ENCODE measurements around the gene HRNR.

HRNR gene

DNA sequence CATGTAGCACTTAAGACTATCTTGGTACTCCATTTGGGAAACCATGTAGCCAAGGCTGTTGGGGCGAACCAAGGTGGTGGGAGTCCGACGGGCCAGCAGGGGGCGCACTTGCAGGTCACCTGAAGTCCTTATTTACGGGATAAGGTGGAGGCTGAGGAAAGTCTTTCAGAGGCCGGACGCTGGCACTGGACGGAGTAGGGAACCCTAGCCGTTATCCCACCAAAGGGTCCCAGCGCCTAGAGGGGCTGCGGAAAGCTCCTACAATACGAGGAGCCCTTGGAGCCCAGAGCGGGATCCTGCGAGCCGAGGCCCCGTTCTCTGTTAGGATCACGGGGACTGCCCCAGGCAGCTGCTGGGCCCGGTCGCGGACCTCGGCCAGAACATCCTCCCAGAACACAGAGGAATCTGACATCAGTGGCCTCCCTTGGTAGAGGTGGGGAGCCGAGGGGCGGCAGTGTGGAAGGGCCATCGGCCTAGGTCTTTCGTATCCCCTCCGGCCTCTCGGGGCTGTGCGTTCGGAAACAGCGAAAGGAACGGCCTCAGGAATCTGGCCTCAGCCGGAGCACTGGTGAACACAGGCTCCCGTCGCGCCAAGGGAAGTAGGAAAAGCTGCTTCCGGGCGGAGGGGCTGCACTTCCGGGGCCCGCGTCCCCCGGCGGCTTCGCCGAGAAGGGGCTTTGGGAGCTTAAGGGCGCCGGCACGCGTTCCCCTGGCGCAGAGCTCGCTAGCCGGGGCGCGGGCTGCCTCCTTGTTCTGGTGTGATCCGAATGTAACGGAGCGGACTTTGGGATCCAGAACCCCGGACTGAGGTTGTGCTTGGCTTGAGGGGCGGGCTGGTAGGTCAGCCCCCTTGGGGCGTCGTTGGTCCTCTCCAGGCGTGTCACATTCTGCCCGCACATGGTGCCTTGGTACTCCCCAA is 35.1 kb downstream of the HRNR start:
- FAIRE-seq, result no peak

DNA sequence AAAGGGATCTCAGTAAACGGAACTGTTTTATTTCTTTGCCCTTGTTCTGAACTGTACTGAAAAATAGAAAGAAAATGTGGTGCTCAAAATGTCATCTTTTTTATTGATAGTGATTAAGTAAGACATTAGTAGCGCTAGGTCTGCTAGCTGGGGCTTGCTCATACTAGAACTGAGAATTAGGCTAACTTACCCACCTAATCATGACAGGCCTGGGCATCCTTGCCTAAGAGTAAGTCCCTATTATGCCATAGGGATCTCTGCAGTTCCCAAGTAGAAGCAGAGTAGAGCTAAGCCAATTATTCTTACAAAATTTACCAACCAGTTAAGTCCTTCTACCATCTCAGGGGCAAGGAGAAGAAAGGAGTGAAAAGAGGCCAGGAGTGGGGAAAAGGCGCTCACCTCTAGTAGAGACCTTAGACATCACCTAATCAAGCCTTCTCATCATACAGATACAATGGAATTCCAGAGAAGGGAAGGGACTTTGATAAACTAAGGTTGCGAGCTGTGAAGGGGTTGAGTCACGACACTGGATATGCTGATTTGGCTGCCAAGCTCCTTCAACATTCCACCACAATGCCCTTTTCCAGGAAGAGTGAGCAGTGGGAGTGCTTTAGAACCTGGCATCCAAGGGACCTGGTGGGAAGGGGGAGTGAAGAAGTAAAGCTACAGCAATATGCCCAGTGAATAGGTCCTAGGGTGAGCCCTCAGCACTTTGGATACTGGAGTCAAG is 37.3 kb downstream of the HRNR start:
- FAIRE-seq, result no peak

DNA sequence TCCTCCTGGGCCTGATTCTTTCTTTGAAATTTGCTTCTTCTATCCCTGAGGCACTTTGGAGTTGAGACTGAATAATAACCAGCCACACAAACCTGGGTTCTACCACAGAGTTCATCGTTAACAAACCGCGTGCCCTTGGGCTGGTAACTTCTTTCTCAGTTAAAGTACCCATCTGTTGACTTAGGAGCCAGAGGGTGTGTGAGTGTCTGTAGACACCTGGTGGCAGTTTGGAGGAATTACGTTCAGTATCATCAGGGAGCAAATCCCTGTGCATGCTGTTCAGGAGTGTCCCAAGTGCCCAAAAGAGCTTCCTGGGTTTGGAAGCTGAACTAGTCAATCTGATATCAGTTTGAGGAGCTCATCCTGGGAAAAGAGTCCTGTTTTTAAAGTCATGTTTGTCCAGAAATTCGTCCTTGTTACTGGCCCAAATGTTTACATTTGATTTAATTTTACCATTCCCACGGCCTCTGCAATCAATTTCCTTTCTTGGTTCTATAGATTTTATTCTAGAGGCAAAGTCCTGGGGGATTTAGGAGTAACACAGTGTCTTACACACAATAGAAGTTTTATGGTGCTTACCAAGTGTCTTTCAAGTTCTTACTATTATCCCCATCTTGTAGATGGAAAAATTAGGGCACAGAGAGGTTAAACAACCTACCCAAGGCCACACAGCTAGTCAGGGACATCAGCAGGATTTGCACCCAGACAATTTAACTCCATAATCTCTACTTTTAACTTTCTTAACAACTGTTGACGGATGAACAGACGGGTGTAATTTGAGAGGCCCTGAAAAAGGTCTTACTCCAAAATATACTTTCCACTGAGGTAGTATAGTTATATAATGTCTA is 38.2 kb downstream of the HRNR start:
- peak; percentile 78 for FAIRE-seq

DNA sequence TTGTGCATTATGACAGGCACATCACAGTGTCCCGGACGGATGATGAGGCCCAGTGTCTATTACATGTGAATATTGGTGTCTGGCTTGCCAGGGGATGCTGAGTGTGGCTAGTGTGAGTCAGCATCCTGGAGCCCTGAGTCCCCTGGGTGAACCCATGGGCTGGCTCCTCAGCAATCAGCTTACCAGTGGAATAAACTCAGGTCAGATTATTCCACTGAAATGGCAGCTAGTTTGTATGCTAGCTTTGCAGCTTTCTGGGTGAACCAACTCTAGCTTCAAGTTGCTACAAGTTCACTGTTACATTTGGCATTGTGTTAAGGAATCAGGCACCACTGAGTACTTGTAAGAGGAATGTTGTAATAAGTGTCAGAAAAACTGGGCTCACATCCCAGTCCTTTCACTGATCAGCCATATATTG is 41.0 kb downstream of the HRNR start:
- no peak for FAIRE-seq

DNA sequence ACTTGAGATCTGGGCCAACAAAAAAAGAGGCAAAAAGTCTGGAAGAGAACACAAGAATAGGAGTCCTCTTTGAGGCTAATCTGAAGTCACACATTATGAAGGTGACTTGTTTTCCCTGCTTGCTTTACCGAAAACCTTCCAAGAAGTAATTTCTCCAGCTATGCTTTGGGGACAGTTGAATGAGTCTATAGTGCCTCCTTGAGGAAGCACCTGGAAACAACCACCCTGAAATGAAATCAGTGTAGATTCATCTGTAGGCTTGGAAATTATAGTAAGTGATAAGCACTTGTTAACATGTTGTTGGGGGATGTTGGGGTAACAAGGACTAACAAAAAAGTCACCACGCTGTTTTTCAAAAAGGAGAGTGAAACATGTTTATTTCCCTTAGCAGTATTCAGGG is 41.6 kb downstream of the HRNR start:
- peak; percentile 66 for FAIRE-seq

DNA sequence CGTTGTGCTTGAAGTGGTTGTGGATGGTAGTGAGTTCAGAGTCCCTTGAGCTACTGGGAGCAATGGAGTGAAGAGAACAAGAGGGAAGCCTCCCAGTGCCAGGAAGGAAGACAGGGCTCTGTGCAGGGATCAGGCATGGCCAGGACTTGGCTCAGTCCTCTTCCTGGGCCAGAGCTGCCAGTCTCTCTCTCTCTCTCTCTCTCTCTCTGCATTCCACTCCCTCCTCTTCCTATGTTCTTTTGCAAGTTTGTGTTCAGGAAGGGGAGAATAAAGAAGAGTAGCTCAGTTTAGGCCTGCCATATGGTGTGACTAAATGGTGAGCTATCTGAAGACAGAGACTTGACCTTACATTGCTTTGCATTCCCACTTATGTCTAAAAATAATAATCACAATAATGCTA is 44.4 kb downstream of the HRNR start:
- FAIRE-seq, result no peak

DNA sequence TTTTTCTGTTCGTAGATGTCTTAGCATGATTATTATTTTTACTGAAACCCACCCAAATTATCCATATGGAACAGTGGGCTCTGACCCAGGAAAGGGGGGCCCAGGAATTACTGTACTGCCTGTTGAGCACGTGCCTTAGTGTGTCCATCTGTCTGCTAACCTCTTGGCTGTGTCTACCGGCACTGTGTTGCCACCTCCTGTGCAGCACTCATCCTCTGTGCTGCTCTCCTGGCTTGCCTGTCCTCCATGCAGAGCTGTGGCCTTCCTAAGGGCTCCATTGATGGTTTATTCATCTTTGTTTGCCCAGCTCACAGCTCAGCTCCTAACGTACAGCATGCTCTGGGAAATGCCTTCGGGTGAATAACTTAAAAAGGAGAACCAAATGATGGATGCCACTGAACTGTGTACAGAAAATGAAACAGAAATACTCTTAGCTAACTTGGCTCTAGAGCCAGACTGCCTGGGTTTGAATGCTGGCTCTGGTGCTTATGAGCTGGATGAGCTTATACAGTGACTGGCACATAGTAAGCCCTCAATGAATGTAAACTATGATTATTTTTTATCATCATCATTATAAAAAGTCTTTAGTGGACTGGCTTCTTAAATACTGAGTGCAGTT is 53.6 kb downstream of the HRNR start:
- FAIRE-seq, result no peak

DNA sequence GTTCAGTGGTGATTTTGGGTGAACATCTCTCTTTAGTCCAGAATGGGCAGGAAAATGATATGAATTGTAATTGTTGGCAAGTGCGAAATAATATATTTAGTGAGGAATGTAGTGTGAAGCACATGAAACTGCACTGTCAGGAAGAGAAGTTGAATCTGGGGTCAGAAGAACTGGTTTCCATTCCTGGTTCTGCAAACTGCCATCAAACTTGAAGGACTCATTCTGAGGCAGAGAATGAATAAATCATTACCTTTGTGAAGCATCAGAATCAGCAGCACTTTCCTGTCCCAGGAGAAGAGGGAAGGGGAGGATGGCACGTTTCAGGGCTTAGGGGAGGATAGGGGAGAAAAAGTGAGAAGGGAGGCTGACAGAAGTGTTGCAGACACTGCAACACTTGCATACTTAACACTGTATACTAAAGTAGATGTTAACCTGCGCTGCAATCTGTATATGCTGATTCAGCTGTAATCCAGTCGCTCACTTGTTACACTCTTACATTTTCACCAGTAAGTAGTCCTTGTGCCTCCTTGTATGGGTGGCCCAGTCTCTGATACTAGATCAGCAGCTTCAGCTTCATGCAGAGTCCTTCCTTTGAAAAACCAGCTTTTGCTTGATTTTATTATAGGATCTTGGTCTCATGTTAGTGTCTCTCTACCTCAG is 54.5 kb downstream of the HRNR start:
- no peak for FAIRE-seq

DNA sequence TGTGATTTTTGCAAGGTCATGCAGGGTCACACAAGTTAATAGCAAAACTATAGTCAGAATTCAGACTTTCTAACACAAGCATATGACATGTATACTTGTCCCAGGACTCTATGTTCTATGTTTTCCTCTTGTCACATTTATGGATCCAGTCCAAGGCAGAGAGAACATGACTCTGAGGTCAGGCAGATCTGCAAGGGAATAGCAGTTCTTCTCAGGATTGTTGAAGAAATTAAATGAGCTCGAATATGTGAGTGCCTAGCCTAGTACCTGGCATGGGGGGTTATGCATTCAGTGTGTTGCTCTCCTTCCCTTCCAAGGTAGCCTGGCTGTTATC is 55.5 kb downstream of the HRNR start:
- no peak for FAIRE-seq

DNA sequence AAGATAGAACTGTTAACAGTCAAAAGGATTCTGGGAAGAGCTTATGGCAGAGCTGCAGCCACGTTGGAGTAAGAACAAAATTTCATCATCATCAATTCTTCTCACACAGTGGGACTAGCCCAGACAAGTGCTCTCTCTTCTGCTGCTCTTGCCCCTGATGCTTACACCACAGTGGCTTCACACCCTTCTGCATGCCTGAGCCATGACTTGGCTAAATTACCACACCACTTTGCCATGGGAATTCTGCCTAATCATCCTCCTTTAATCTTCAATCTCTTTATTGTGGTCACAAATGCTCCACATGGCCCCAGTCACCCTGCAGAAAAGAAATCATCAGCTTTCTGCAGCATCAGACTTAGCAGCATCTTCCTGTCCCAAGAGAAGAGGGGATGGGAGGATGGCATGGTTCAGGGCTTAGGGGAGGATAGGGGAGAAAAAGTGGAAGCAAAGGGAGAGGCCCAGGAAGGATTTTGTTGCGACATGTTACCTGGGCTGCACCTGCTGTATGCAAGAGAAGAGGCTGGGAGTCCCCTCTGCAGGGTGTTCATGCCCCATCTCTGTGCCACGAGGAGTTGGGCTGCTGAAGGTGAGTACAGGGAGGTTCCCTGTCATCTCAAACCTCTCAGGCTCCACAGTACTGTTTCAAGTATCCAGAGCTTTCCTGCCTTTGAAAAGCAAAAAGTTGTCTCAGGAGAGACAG is 56.0 kb downstream of the HRNR start:
- no peak for FAIRE-seq

DNA sequence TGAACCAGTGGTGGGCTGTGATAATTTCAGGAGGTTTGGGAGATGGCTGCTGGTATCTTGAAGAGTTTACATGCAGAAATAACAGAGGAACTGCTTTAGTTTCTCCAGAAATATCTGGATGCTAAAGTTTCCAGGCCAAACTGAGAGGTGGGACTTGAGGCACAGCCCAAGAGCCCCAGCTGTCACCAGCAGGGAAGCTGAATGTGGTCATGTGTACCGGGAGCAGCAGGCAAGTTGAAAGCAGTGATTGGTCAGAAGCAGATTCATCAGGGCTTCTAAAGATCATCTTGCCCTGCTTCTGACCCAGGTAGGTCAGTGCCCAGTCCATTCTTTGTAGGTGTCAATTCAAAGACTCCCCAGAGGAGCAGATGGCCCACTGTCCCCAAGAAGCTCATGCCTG is 57.0 kb downstream of the HRNR start:
- no peak for FAIRE-seq

DNA sequence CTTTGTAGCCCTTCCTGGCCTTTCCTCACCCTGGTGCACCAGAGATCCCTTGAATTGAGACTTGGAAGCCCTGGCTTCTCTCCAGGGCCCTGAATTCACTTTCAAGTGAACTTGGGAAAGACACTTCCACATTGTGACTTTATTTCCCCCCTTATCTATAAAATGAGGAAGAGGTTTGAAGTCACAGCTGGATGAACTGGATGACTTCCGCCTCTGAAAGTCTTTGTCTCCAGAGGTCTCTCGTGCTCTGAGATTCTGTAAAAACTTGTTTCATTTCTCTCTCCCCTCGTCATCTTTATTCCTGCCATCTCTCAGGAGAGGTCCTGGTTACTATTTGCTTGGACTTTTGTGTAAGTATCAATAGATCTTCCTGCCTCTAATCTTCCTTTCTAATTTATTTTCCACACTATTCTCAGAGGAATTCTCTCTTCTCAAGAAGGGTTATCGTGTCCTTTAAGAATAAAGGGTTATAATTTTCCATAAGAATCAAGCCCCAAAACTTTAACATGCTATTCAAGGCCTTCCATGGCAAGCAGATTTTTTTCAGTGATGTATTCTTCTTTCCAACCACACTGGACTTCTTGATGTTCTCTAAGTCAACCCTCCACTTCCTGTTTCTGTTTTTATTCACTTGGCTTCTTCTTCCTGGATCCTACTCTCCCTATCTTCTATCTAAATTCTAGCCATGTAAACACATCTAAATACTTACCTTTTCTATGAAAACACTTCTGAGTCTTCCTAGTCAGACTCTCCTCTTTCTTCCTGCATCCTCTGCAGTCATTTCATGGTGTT is 58.5 kb downstream of the HRNR start:
- FAIRE-seq, result no peak

DNA sequence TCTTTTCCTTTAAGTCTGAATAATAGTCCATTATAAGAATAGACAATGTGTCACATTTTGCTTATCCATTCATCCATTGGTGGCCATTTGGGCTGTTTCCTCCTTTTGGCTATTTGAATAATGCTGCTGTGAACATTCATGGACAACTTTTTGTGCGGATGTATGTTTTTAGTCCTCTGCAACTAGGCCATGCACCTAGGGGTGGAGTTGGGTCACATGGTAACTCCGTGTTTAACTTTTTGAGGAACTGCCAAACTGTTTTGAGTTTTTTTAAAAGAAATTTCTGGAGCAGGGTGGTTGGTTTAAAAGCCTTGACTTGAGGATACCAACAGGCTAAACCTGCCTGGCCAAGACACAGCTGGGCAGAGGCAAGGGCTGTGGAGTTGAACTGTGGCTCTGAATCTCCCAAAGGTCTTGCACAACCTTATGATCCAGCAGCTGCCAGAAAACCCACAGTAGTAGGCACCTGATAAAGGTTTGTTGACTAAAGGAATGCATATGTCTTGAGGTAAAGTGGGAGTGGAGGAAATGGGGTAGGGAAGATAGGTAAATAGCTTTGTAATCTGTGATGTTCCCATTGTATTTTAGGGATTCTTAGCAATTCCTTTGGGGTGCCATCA is 59.4 kb downstream of the HRNR start:
- FAIRE-seq, result no peak

DNA sequence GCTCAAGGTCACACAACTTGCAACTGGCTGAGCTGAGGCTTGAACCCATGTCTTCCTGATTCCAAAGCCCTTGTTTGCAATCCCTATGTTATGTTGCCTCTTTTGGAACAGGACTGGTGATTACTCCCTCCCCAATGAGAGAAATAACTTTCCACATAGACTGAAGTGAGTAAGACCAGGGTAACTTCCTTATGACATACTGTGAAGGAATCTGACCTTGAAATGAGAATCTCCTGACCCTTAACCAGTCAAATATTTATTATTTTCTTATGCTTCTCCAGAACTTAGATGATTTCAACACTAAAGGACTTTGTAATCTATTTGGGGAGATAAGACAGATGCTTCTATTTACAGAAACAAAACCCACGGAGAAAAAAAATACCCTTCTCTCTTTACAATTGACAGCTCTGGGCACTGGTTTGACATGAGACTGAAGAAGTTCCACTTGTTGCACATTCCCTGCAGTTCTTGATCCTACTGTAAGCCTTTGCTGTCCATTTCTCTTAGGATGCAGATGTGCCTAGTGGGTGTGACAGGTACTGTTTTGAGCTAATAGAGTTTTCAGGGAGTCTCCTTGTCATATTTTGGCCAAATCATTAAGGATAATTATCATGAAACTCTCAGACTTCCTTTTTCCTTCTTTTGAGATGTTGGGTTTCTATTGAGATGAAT is 61.1 kb downstream of the HRNR start:
- no peak for FAIRE-seq

All from TTC549 (cell line).